Right cardiac atrium (tissue), 5 donors: ENCODE results near the gene FBRS. TPM values are rescaled to one million over a fixed set of nuclear protein-coding genes. Genes with fewer than 3 reads are reported as not detected.
"Not testable (repeated sequence)": the region's sequence is repeated elsewhere in the genome, so short reads cannot be mapped to it uniquely, and the experiment has no call there.

Experiments
- ATAC-seq, 2 donors: fragments of 200-7000 bp; cut with Tn5 transposase; one replicate each; pipeline versions ENCODE4 v1.8.0 to v1.9.1; 2020; ENCODE audit warnings: moderate library complexity in 2 of 2, mild to moderate bottlenecking in 1 of 2
- DNase-seq, 3 donors: peaks; one replicate each; pipeline ENCODE4 v3.0.0-alpha.2; 2020
- H3K27ac ChIP-seq: one replicate; pipeline ENCODE4 v1.5.1; 2013; ENCODE audit warnings: mild to moderate bottlenecking, low read length, control low read depth, moderate library complexity
- H3K27me3 ChIP-seq: one replicate; pipeline ENCODE4 v1.6.1; 2013; ENCODE audit not compliant: control insufficient read depth, insufficient read depth
- H3K4me1 ChIP-seq: one replicate; pipeline ENCODE4 v1.6.1; 2013; ENCODE audit warnings: low read length; ENCODE audit not compliant: control insufficient read depth, insufficient read depth
- H3K4me3 ChIP-seq: one replicate; pipeline ENCODE4 v1.5.1; 2013; ENCODE audit warnings: low read length, control low read depth
- H3K9me3 ChIP-seq: one replicate; pipeline ENCODE4 v1.6.1; 2013; ENCODE audit warnings: low read length; ENCODE audit not compliant: control insufficient read depth
- WGBS: extraction: QIAGEN DNeasy Blood & Tissue Kit; methylation state at CpG from one replicate; pipeline ENCODE4 v1.1.7; 2013; 5-methylcytosine and 5-hydroxymethylcytosine counted together
- intact Hi-C, 4 donors: fragments of 100-400 bp; cut with DNase I; formaldehyde crosslinking; loops; one replicate each; pipeline versions ENCODE4 v1.11.0 to v1.14.0; 2022 to 2023
- polyA plus RNA-seq: library from polyadenylated mRNA; stranded (reverse); fragments of 200-250 nt; gene quantifications from one replicate; pipeline ENCODE4 v1.2.3, GENCODE V29; 2013
- total RNA-seq, 4 donors: library from RNA; stranded (reverse); fragmentation: NEBNext Ultra II Directional; extraction: Animal tissue kit (Norgen Biotek cat#: 25700); gene quantifications; one replicate each; pipeline ENCODE4 v1.2.1, GENCODE V29; 2021
- donor health status: healthy with polysubstance abuse.
- donor health status: DM: no; HTN: yes; CAD: no.
- donor health status: DM: no; HTN: no; CAD: no.
- donor health status: DM: no; HTN: yes; CAD: no; lungs with severe emphysema.
- donor health status: DM: yes; HTN: yes; CAD: no.

FBRS gene
- total and polyA plus RNA-seq, 5 donors, result 30.4 to 43.2 (median 37.7) TPM

DNA sequence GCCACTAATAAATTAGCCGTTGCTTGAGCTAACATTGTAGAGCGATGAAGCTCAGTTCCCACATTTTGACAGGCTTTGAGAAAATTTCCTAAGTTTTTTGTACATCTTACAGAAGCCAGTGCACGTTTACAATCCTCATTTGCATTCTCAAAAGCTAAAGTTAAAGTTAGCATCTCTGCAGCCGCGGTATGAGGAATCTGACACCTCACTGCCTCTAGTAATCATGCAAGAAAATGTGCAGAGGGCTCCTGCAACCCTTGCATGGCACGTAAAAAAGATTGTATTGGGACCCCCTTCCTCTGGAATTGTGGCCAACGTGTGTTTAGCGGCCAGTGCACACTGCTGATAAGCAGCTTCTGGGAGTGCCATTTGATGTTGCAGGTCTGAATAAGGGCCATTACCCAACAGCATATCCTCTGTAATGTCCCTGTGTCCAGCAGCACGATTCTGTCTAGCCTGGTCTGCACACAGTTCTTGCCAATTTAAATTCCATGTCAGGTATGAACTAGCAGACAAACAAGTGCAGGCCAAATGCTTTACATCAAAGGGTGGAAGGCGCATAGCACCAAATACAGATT is 35.7 kb upstream of the FBRS start:
- intact Hi-C loops, result no loop called here
- DNase-seq (no peak), ATAC-seq (no peak)
- WGBS, result 49% methylated on average over 10 of the region's 10 CpGs
- H3K4me1 ChIP-seq, result no peaks in the 10 kb centered on the region
- H3K9me3 ChIP-seq, result no peaks in the 10 kb centered on the region
- H3K27ac ChIP-seq, result no peak overlapping the region
- H3K27me3 ChIP-seq, result no peaks in the 10 kb centered on the region
- no peak overlapping the region for H3K4me3 ChIP-seq

DNA sequence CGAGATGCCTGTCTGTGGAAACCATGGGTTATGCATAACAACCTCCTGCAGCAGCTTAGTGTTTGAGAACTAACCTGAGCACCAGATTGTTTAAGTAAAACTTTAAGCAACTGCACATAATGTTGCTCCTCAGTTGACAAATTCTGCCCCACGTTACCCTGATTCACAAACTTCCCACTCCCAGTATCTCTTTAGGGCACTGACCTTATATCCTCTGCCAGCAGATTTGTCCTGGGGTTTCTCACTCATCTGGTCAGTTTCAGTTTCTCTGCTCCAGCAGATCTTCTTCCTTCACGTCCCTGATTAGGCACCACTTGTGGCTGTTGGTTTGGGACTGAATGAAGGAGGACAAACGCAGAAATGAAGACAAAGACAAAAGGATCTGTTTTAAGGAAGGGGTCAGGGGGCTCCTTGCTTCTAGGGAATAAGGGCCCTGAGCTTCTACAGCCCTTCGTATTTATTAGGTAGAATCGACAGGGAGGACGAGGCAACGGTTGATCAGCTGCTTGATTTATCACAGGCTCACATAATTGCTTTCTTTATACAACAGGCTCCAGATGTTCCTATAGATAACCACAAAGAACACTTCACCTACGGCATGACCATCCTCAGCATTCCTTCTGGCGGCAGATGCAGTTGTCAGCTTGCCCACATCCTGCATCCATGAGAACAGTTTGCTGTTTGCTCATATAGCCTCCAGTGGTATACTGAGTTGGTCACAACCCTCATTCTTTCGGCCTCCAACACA is 34.5 kb upstream of the FBRS start:
- DNase-seq (no peak), ATAC-seq (no peak)
- Histone ChIP-seq H3K4me3 (no peak overlapping the region), H3K9me3 (no peaks in the 10 kb centered on the region), H3K27ac (no peak overlapping the region), H3K4me1 (no peaks in the 10 kb centered on the region), H3K27me3 (no peaks in the 10 kb centered on the region)
- WGBS, result 82% methylated on average over 11 of the region's 11 CpGs
- intact Hi-C loops, result no loop called here

- Histone ChIP-seq H3K9me3 (no peaks in the 10 kb centered on the region), H3K4me1 (no peaks in the 10 kb centered on the region), H3K4me3 (no peak overlapping the region), H3K27ac (no peak overlapping the region), H3K27me3 (no peaks in the 10 kb centered on the region)
- DNase-seq, result no peak
- ATAC-seq, result no peak
- intact Hi-C loops, result no loop called here
- WGBS, result 88% methylated on average over 9 of the region's 9 CpGs
Measured at GRCh38 chr16:30626236-30626635, 32.0 kb upstream of the FBRS start.

- ATAC-seq (peak; percentile 84 to 91), DNase-seq (peak; percentile 82 to 95 (median 94))
- no peaks in the 10 kb centered on the region for H3K27me3 ChIP-seq
- peak overlapping the region; percentile 6 for H3K27ac ChIP-seq
- peak overlapping the region; percentile 31 for H3K4me3 ChIP-seq
- WGBS, result 32% methylated on average over 18 of the region's 18 CpGs
- no peaks in the 10 kb centered on the region for H3K9me3 ChIP-seq
- H3K4me1 ChIP-seq, result no peaks in the 10 kb centered on the region
- intact Hi-C loops, result no loop called here
Measured at GRCh38 chr16:30628628-30629540, 29.3 kb upstream of the FBRS start.

- DNase-seq, H3K4me1 ChIP-seq, H3K27ac ChIP-seq, H3K4me3 ChIP-seq, H3K9me3 ChIP-seq, H3K27me3 ChIP-seq, intact Hi-C loops, ATAC-seq: not testable (repeated sequence)
- 92% methylated on average over 7 of the region's 7 CpGs for WGBS
Measured at GRCh38 chr16:30632454-30632853, 25.8 kb upstream of the FBRS start.

DNA sequence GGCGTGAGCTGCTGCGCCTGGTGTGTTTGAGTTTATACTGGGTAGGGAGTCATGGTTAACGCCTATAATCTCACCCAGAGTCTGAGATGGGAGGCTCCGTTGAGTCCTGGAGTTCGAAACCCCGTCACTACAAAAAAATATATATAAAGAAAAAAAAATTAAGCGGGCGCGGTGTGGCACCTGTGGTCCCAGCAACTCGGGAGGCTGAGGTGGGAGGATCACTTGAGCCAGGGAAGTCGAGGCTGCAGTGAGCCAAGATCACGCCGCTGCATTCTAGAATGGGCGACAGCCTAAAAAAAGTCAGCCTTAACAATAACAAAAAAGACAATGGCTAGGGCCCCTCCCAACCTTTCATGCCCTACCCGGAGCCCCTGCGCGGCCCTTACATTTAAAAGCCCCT is 24.7 kb upstream of the FBRS start:
- H3K4me3 ChIP-seq, result peak overlapping the region; percentile 46
- ATAC-seq, result no peak
- intact Hi-C loops, result no loop called here

GRCh38 chr16:30636599-30636998 is 21.6 kb upstream of the FBRS start:
- Histone ChIP-seq H3K4me3 (no peak overlapping the region), H3K27me3 (no peaks in the 10 kb centered on the region), H3K9me3 (no peaks in the 10 kb centered on the region), H3K4me1 (no peaks in the 10 kb centered on the region), H3K27ac (no peak overlapping the region)
- intact Hi-C loops, result no loop called here
- WGBS, result 94% methylated on average over 7 of the region's 7 CpGs
- DNase-seq (no peak), ATAC-seq (no peak)

More for the DNA sequence above, 24.7 kb upstream of the FBRS start:
- WGBS, result 80% methylated on average over 17 of the region's 17 CpGs
- Histone ChIP-seq H3K9me3 (no peaks in the 10 kb centered on the region), H3K27ac (peak overlapping the region; percentile 73), H3K27me3 (no peaks in the 10 kb centered on the region), H3K4me1 (no peaks in the 10 kb centered on the region)
- no peak for DNase-seq

DNA sequence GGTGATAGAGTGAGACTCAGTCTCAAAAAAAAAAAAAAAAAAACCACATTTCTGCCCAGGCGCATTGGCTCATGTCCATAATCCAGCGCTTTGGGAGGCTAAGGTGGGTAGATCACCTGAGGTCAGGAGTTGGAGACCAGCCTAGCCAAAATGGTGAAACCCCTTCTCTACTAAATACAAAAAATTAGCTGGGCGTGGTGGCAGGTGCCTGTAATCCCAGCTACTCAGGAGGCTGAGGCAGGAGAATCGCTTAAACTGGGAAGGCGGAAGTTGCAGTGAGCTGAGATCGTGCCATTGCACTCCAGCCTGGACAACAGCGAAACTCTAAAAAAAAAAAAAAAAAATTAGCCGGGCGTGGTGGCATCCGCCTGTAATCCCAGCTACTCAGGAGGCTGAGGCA is 21.1 kb upstream of the FBRS start:
- WGBS, result 90% methylated on average over 10 of the region's 10 CpGs
- H3K4me3 ChIP-seq, ATAC-seq, intact Hi-C loops, H3K4me1 ChIP-seq, H3K27me3 ChIP-seq, H3K9me3 ChIP-seq, DNase-seq, H3K27ac ChIP-seq: not testable (repeated sequence)

GRCh38 chr16:30637944-30638343 is 20.3 kb upstream of the FBRS start:
- no peaks in the 10 kb centered on the region for H3K4me1 ChIP-seq
- H3K4me3 ChIP-seq, result no peak overlapping the region
- 3% methylated on average over 1 of the region's 1 CpG for WGBS
- H3K9me3 ChIP-seq, result no peaks in the 10 kb centered on the region
- no peak for DNase-seq
- intact Hi-C loops, result no loop called here
- ATAC-seq, result no peak
- H3K27ac ChIP-seq, result no peak overlapping the region
- no peaks in the 10 kb centered on the region for H3K27me3 ChIP-seq

- intact Hi-C loops, result no loop called here
Measured at GRCh38 chr16:30641378-30641982, 16.8 kb upstream of the FBRS start.

More at GRCh38 chr16:30641378-30641982, 16.8 kb upstream of the FBRS start:
- H3K9me3 ChIP-seq, result no peaks in the 10 kb centered on the region
- H3K4me3 ChIP-seq, result no peak overlapping the region
- no peak for DNase-seq
- peak; percentile 29 to 81 for ATAC-seq
- no peaks in the 10 kb centered on the region for H3K4me1 ChIP-seq
- H3K27ac ChIP-seq, result no peak overlapping the region
- 78% methylated on average over 3 of the region's 3 CpGs for whole genome bisulfite sequencing
- no peaks in the 10 kb centered on the region for H3K27me3 ChIP-seq
